Osteocyte (in vitro differentiated cells): Measurements from ENCODE around the gene ARL13A. TPM values are rescaled to one million over a fixed set of nuclear protein-coding genes. Genes with fewer than 3 reads are reported as not detected.
"Not testable (repeated sequence)": the region's sequence is repeated elsewhere in the genome, so short reads cannot be mapped to it uniquely, and the experiment has no call there.

Experiments
- DNase-seq: peaks from one replicate; pipeline ENCODE4 v3.0.0; 2021; ENCODE audit warnings: mixed read lengths; ENCODE audit not compliant: unreplicated experiment; ENCODE audit errors: extremely low spot score
- H3K27ac Mint-ChIP-seq: one replicate; pipeline ENCODE4 v1.8.0; 2021; ENCODE audit warnings: mild to moderate bottlenecking, mixed read lengths; ENCODE audit not compliant: unreplicated experiment
- H3K27me3 Mint-ChIP-seq: one replicate; pipeline ENCODE4 v1.8.0; 2021; ENCODE audit warnings: mixed read lengths; ENCODE audit not compliant: unreplicated experiment
- H3K36me3 Mint-ChIP-seq: one replicate; pipeline ENCODE4 v1.8.0; 2021; ENCODE audit warnings: mixed read lengths; ENCODE audit not compliant: unreplicated experiment
- H3K4me1 Mint-ChIP-seq: one replicate; pipeline ENCODE4 v1.8.0; 2021; ENCODE audit warnings: mixed read lengths; ENCODE audit not compliant: unreplicated experiment
- H3K4me3 Mint-ChIP-seq: one replicate; pipeline ENCODE4 v1.8.0; 2021; ENCODE audit warnings: mild to moderate bottlenecking, moderate library complexity, mixed read lengths; ENCODE audit not compliant: unreplicated experiment
- H3K9me3 Mint-ChIP-seq: one replicate; pipeline ENCODE4 v1.8.0; 2021; ENCODE audit warnings: mixed read lengths; ENCODE audit not compliant: unreplicated experiment
- CTCF ChIP-seq: fragments of 200-600 bp; sonication (generic); IDR thresholded peaks from 2 replicates; pipeline ENCODE4 v1.5.0; 2021; ENCODE audit warnings: antibody characterized with exemption, mild to moderate bottlenecking, moderate library complexity
- total RNA-seq: library from RNA; stranded (reverse); gene quantifications from 2 replicates; pipeline ENCODE4 v1.2.1, GENCODE V29; 2021

Gene ARL13A
- total RNA-seq, 1 donor from 2014 or later, result not detected

DNA sequence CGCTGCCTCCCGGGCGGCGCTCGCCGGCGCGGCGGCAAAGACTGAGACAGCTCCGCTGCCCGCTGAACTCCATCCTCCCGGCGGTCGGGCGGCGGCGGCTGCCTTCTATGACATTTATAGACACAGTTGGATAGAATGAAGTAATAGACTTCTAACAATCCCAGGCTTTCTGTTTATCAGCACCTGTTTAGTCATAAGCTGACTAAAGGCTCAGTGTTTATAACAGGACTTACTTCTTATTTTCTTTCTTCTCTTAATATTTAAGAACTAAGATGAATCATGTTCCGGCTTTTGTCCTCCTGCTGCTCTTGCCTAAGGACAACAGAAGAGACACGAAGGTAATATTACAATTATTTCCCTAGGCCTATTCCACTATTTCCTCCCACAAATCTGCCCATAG lies 3.9 kb downstream of the ARL13A start:
- TF ChIP-seq CTCF, result no peak
- Mint-ChIP-seq H3K4me1 (peaks cover 2% of the 10 kb centered on the region), H3K9me3 (peaks cover 6% of the 10 kb centered on the region), H3K4me3 (no peak overlapping the region), H3K36me3 (no peaks in the 10 kb centered on the region), H3K27me3 (no peaks in the 10 kb centered on the region), H3K27ac (no peak overlapping the region)
- DNase-seq, result no peak

DNA sequence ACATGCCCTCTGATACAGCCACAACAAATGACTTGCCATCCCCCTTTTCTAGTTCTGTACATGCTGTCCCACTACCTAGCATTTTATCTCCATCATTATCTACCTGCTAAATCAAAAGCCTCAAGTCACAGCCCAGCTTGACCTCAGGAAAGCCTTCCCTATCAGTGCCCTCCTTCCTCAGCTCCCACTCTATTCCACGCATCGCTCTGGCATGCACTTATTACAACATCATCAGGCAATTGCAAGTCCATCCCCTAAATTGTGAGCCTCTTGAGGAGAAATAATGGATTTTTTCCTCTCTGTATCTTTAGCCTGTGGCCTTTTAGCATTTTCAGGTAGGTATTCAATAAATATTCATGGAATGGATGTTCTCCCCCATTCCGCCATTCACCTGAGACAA lies 5.7 kb downstream of the ARL13A start:
- Mint-ChIP-seq H3K36me3 (no peaks in the 10 kb centered on the region), H3K4me3 (no peak overlapping the region), H3K27me3 (no peaks in the 10 kb centered on the region), H3K27ac (no peak overlapping the region), H3K9me3 (peaks cover 20% of the 10 kb centered on the region), H3K4me1 (peaks cover 3% of the 10 kb centered on the region)
- TF ChIP-seq CTCF, result no peak
- DNase-seq, result no peak

DNA sequence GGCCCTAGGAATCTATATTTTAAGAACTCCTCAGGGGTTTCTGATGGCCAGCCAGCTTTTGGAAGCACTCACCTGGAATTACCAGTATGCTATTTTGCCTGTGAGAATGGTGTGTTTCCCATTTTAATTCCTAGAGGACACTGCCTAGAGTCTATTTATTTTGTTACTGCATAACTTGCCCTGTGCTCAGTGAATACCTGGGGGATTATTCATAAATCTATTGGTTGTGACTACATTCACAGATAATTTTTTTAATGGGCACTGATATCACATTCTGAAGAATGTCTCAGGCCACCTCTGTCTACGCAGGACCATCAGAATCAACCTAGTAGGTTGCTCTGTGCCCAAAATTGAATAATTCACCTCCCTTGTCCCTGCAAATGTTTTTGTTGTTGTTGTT lies 6.7 kb downstream of the ARL13A start:
- peaks cover 13% of the 10 kb centered on the region for H3K4me1 Mint-ChIP-seq
- peaks cover 20% of the 10 kb centered on the region for H3K9me3 Mint-ChIP-seq
- TF ChIP-seq CTCF, result no peak
- H3K27ac Mint-ChIP-seq, result no peak overlapping the region
- H3K27me3 Mint-ChIP-seq, result no peaks in the 10 kb centered on the region
- H3K36me3 Mint-ChIP-seq, result no peaks in the 10 kb centered on the region
- no peak for DNase-seq
- no peak overlapping the region for H3K4me3 Mint-ChIP-seq

GRCh38 chrX:100979881-100980607 lies 10.5 kb downstream of the ARL13A start:
- Mint-ChIP-seq H3K4me1 (peaks cover 15% of the 10 kb centered on the region), H3K27ac (peak overlapping the region; percentile 76), H3K9me3 (peaks cover 20% of the 10 kb centered on the region), H3K4me3 (no peak overlapping the region), H3K36me3 (no peaks in the 10 kb centered on the region), H3K27me3 (no peaks in the 10 kb centered on the region)
- DNase-seq, result no peak
- TF ChIP-seq CTCF, result no peak

DNA sequence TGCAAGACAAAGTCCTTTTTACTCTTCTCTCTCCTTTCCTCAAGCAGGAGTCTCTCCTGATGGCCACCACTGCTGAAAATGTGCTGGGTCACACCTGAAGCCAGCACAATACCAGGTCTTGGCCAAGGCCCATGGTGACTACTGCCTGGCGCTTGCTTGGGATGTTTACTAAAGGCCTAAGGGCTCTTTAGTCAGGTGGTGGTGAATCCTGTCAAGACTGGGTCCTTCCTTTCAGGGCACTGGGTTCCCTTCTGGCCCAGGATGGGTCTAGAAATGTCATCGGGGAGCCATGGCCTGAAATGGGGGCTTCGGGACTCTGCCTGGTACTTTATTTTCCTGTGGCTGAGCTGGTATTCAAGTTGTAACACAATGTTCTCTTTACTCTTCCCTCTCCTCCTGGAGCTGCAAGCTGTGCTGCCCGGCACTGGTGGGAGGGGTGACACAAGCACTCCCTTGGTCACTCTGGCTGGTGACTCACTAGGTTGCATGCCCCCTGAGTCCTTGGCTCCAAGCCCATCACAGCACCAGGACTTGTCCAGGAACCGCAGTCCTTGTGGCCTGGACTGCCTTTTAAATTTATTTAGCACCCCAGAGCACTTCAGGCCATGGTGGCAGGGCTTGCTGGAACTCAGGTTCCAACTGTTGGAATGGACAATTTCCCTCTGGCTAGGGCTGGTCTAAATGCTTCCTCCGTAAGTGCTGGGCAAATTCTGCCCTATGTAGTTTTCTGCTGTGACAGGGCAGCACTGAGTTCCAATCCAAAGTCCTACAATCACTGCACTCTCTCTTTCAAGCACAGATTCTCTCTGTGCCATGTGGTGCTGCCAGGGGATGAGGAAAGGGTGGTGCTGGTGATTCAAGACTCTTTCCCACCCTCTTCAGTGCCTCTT lies 11.3 kb downstream of the ARL13A start:
- no peak for TF ChIP-seq CTCF
- H3K27ac Mint-ChIP-seq, result peak overlapping the region; percentile 76

GRCh38 chrX:100981498-100981845 lies 12.0 kb downstream of the ARL13A start:
- Mint-ChIP-seq H3K9me3 (peaks cover 25% of the 10 kb centered on the region), H3K27ac (peak overlapping the region; percentile 76), H3K4me1 (peaks cover 15% of the 10 kb centered on the region)
- not testable (repeated sequence) for H3K36me3 Mint-ChIP-seq, DNase-seq, H3K27me3 Mint-ChIP-seq, H3K4me3 Mint-ChIP-seq

More for the DNA sequence above, 11.3 kb downstream of the ARL13A start:
- no peak overlapping the region for H3K4me3 Mint-ChIP-seq
- peaks cover 15% of the 10 kb centered on the region for H3K4me1 Mint-ChIP-seq
- peaks cover 20% of the 10 kb centered on the region for H3K9me3 Mint-ChIP-seq
- no peaks in the 10 kb centered on the region for H3K27me3 Mint-ChIP-seq
- no peaks in the 10 kb centered on the region for H3K36me3 Mint-ChIP-seq
- no peak for DNase-seq
